PC-3 (cell line): ENCODE measurements around the gene ARFGAP1. TPM values are rescaled to one million over a fixed set of nuclear protein-coding genes. Genes with fewer than 3 reads are reported as not detected.
"Not testable (repeated sequence)": the region's sequence is repeated elsewhere in the genome, so short reads cannot be mapped to it uniquely, and the experiment has no call there.

Source experiments
- ATAC-seq: fragments of 200-7000 bp; cut with Tn5 transposase; 2 replicates; pipeline ENCODE4 v1.9.1; 2020; ENCODE audit warnings: mild to moderate bottlenecking, moderate library complexity
- BruUV-seq: library from RNA; stranded (reverse); fragments of 400-500 nt; replicated peaks from 2 replicates; lab custom pipeline; 2021; lab: Mats Ljungman, UMichigan
- CTCF ChIA-PET: fragments of 300-600 bp; sonication (Branson Sonifier 250); formaldehyde crosslinking; loops from one replicate; lab custom pipeline; 2022; ENCODE audit warnings: antibody characterized with exemption; lab: Charles Lee
- POLR2A ChIA-PET: fragments of 300-600 bp; sonication (Branson Sonifier 250); formaldehyde crosslinking; loops from one replicate; lab custom pipeline; 2022; ENCODE audit warnings: antibody characterized with exemption; ENCODE audit not compliant: unreplicated experiment; lab: Charles Lee
- DNase-seq: peaks from one replicate; pipeline ENCODE4 v3.0.0-alpha.2; 2015
- H2AFZ ChIP-seq: fragments of 300-600 bp; sonication (generic); 2 replicates; pipeline ENCODE4 v1.6.0; 2016; ENCODE audit warnings: antibody characterized with exemption, low read length
- H3F3A ChIP-seq: fragments of 300-600 bp; sonication (generic); one replicate; pipeline ENCODE4 v1.6.0; 2017; ENCODE audit warnings: antibody characterized with exemption, low read length, control low read depth, mild to moderate bottlenecking; ENCODE audit not compliant: unreplicated experiment
- H3K27ac ChIP-seq: fragments of 300-600 bp; sonication (generic); 2 replicates; pipeline ENCODE4 v1.5.1; 2016; ENCODE audit warnings: mild to moderate bottlenecking, low read length
- H3K27me3 ChIP-seq: fragments of 300-600 bp; sonication (generic); 2 replicates; pipeline ENCODE4 v1.6.1; 2016; ENCODE audit warnings: low read length, mixed read lengths
- H3K36me3 ChIP-seq: fragments of 300-600 bp; sonication (generic); 2 replicates; pipeline ENCODE4 v1.6.1; 2016; ENCODE audit warnings: low read depth, mixed run types, low read length, mixed read lengths
- H3K4me1 ChIP-seq: fragments of 300-600 bp; sonication (generic); 2 replicates; pipeline ENCODE4 v1.5.1; 2016; ENCODE audit warnings: low read length; ENCODE audit not compliant: insufficient read depth
- H3K4me2 ChIP-seq: fragments of 300-600 bp; sonication (generic); 2 replicates; pipeline ENCODE4 v1.6.0; 2016; ENCODE audit warnings: low read length
- H3K4me3 ChIP-seq: fragments of 300-600 bp; sonication (generic); 2 replicates; pipeline ENCODE4 v1.5.1; 2016; ENCODE audit warnings: mild to moderate bottlenecking, low read length, mixed read lengths
- H3K79me2 ChIP-seq: fragments of 300-600 bp; sonication (generic); 2 replicates; pipeline ENCODE4 v1.6.1; 2017; ENCODE audit warnings: low read length, mixed read lengths
- H3K9ac ChIP-seq: fragments of 300-600 bp; sonication (generic); 2 replicates; pipeline ENCODE4 v1.6.0; 2016; ENCODE audit warnings: mild to moderate bottlenecking, low read length
- H3K9me2 ChIP-seq: fragments of 300-600 bp; sonication (generic); replicated peaks from 2 replicates; pipeline ENCODE4 v1.6.1; 2016; ENCODE audit warnings: mixed run types, low read length, mixed read lengths
- H3K9me3 ChIP-seq: fragments of 300-600 bp; sonication (generic); 2 replicates; pipeline ENCODE4 v1.6.1; 2016; ENCODE audit warnings: low read length, mixed read lengths
- H4K20me1 ChIP-seq: fragments of 300-600 bp; sonication (generic); 2 replicates; pipeline ENCODE4 v1.6.1; 2016; ENCODE audit warnings: low read length, mixed read lengths
- EZH2 ChIP-seq: fragments of 300-600 bp; sonication (generic); IDR thresholded peaks from one replicate; pipeline ENCODE4 v1.6.1; 2017; ENCODE audit warnings: antibody characterized with exemption, mild to moderate bottlenecking, low read length; ENCODE audit not compliant: unreplicated experiment
- EZH2phosphoT487 ChIP-seq: fragments of 300-600 bp; sonication (generic); IDR thresholded peaks from 2 replicates; pipeline ENCODE4 v1.6.1; 2018; ENCODE audit warnings: mild to moderate bottlenecking, antibody characterized with exemption, low read length, borderline replicate concordance
- intact Hi-C: fragments of 100-400 bp; cut with micrococcal nuclease; formaldehyde crosslinking; loops from 2 replicates; pipeline ENCODE4 v1.9.0; 2023
- total RNA-seq: library from RNA; depleted of rRNA; stranded (reverse); fragments of >200 nt; gene quantifications from 2 replicates; pipeline ENCODE4 v1.2.3, GENCODE V29; 2014
- TF ChIP-seq, protein P1 (sequence below): fragments of 300-600 bp; sonication (generic); conservative IDR thresholded peaks from 2 replicates; pipeline ENCODE4 v1.5.1; 2017; ENCODE audit warnings: antibody characterized with exemption, low read depth, mild to moderate bottlenecking, low read length

The ARFGAP1 gene
- total RNA-seq, 1 experiment from 2014 or later = 75.6 TPM

DNA sequence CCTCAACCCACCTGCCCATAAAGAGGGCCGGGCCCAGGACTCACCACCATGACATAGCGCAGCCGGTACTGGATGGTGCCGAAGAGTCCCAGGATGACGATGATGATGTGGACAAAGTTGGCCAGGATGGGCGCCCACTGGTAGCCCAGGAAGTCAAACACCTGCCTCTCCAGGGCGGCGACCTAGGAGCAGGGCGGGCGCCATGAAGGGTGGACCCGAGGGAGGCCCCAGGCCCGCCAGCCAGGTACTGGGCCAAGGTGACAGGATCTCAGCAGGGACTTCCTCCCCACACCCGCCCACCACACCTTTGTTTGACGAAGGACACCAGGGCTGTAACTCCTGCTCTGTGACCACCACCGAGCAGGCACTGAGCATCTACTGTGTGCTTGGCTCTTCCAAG, 22.7 kb upstream of the ARFGAP1 start:
- CTCF ChIA-PET = interaction anchor here (0.9 kb wide), 1 partner anchor 66 kb away, joined by 3 read pairs; no protein-coding TSS in a partner anchor
- intact Hi-C loops = no loop called here

DNA sequence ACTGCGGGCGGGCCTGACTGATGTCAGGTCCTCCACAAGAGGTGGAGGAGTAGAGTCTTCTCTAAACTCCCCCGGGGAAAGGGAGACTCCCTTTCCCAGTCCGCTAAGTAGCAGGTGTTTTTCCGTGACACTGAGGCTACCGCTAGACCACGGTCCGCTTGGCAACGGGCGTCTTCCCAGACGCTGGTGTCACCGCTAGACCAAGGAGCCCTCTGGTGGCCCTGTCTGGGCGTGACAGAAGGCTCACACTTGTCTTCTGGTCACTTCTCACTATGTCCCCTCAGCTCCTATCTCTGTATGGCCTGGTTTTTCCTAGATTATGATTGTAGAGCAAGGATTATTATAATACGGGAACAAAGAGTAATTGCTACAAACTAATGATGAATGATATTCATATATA, 21.3 kb upstream of the ARFGAP1 start:
- H3K4me1 ChIP-seq = peaks cover 15% of the 10 kb centered on the region; the same call in 1 of the 2 replicates
- ATAC-seq, H3K4me3 ChIP-seq, H3K36me3 ChIP-seq, BruUV-seq, H4K20me1 ChIP-seq, H3K27ac ChIP-seq, H3K9me3 ChIP-seq, H2AFZ ChIP-seq, H3K9me2 ChIP-seq, H3K79me2 ChIP-seq, H3F3A ChIP-seq, H3K9ac ChIP-seq, H3K4me2 ChIP-seq, POLR2A ChIA-PET: not testable (repeated sequence)
- CTCF ChIA-PET = interaction anchor here (1.0 kb wide), 1 partner anchor 27 kb away, joined by 15 read pairs; no protein-coding TSS in a partner anchor
- TF ChIP-seq, protein P1, sequence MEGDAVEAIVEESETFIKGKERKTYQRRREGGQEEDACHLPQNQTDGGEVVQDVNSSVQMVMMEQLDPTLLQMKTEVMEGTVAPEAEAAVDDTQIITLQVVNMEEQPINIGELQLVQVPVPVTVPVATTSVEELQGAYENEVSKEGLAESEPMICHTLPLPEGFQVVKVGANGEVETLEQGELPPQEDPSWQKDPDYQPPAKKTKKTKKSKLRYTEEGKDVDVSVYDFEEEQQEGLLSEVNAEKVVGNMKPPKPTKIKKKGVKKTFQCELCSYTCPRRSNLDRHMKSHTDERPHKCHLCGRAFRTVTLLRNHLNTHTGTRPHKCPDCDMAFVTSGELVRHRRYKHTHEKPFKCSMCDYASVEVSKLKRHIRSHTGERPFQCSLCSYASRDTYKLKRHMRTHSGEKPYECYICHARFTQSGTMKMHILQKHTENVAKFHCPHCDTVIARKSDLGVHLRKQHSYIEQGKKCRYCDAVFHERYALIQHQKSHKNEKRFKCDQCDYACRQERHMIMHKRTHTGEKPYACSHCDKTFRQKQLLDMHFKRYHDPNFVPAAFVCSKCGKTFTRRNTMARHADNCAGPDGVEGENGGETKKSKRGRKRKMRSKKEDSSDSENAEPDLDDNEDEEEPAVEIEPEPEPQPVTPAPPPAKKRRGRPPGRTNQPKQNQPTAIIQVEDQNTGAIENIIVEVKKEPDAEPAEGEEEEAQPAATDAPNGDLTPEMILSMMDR = peak; percentile 46; the same call in 1 of the 2 replicates
- peak; percentile 29 for DNase-seq
- H3K27me3 ChIP-seq = peaks cover 53% of the 10 kb centered on the region
- intact Hi-C loops = loop anchor here (1.0 kb wide), 1 partner anchor 28 kb away; no protein-coding TSS in a partner anchor

More for the DNA sequence above, 22.7 kb upstream of the ARFGAP1 start:
- Histone ChIP-seq H4K20me1 (no peaks in the 10 kb centered on the region), H3K9me3 (no peaks in the 10 kb centered on the region), H3K9me2 (no peaks in the 10 kb centered on the region), H3K4me1 (peaks cover 15% of the 10 kb centered on the region; the same call in 1 of the 2 replicates), H3K27me3 (peaks cover 40% of the 10 kb centered on the region), H2AFZ (no peak overlapping the region), H3F3A (no peaks in the 10 kb centered on the region), H3K36me3 (no peaks in the 10 kb centered on the region), H3K27ac (no peak overlapping the region), H3K4me2 (no peak overlapping the region), H3K9ac (no peak overlapping the region), H3K4me3 (no peak overlapping the region), H3K79me2 (no peaks in the 10 kb centered on the region)
- ATAC-seq (no peak), DNase-seq (no peak)
- no TSS peak for BruUV-seq
- POLR2A ChIA-PET = interaction anchor here (0.5 kb wide), 1 partner anchor 24 kb away, joined by 3 read pairs; no protein-coding TSS in a partner anchor
- TF ChIP-seq EZH2phosphoT487 = no peak
- TF ChIP-seq EZH2 = no peak

DNA sequence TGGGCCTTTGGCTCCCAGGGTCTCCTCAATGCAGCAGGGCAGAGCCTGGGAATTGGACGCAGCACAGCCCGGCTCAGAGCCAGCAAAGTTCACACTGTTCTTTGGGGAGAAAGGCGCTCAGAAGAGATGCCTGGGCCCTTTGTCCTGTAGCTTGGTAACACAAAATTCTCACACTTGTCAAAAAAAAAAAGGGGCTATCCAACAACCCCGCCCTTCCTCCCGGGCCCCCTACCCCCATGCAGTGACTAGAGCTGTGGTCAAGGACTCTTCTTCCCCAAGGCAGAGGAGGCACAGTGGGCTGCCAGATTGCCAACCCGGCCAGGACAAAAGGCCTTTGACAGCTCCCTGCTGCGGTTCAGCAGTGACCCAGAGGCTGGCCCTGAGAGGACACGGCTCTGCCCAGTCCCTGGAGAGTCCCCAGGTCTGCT, 20.3 kb upstream of the ARFGAP1 start:
- Histone ChIP-seq H2AFZ (no peak overlapping the region), H3K4me3 (no peak overlapping the region), H3F3A (no peaks in the 10 kb centered on the region), H3K36me3 (no peaks in the 10 kb centered on the region), H3K4me1 (peaks cover 10% of the 10 kb centered on the region; the same call in 1 of the 2 replicates), H4K20me1 (no peaks in the 10 kb centered on the region), H3K27me3 (peaks cover 53% of the 10 kb centered on the region), H3K27ac (no peak overlapping the region), H3K9me2 (no peaks in the 10 kb centered on the region), H3K9me3 (no peaks in the 10 kb centered on the region), H3K9ac (no peak overlapping the region), H3K4me2 (no peak overlapping the region), H3K79me2 (no peaks in the 10 kb centered on the region)
- ChIA-PET POLR2A (no interaction called here), CTCF (no interaction called here)
- intact Hi-C loops = no loop called here
- TF ChIP-seq, protein P1 = no peak
- TF ChIP-seq EZH2phosphoT487 = no peak
- no peak for ATAC-seq
- no peak for DNase-seq
- BruUV-seq = no TSS peak
